Vagina (tissue), 2 donors: Measurements from ENCODE around the gene SVOP.
"Not testable (repeated sequence)": the region's sequence is repeated elsewhere in the genome, so short reads cannot be mapped to it uniquely, and the experiment has no call there.

Experiments
- POLR2A ChIP-seq, 2 donors: fragments of 450-650 bp; IDR thresholded peaks; one replicate each; pipeline ENCODE4 v1.6.1; 2017; ENCODE audit warnings: antibody characterized with exemption in 2 of 2, mild to moderate bottlenecking in 2 of 2, moderate library complexity in 2 of 2
- POLR2AphosphoS5 ChIP-seq, 2 donors: sonication (generic); formaldehyde crosslinking; IDR thresholded peaks; one replicate each; pipeline ENCODE4 v1.9.0; 2017; ENCODE audit warnings: antibody characterized with exemption in 2 of 2, mild to moderate bottlenecking in 2 of 2, low read depth in 1 of 2; ENCODE audit not compliant: insufficient read depth in 1 of 2
- TF ChIP-seq, protein P1 (sequence below), 3 experiments: fragments of 450-650 bp in 2 of 3; fragments of 200-600 bp in 1 of 3; sonication (generic) in 1 of 3; IDR thresholded peaks; one replicate each; pipeline ENCODE4 v1.5.1; 2017 to 2019; ENCODE audit warnings: antibody characterized with exemption in 3 of 3, mild to moderate bottlenecking in 2 of 3, moderate library complexity in 2 of 3

DNA sequence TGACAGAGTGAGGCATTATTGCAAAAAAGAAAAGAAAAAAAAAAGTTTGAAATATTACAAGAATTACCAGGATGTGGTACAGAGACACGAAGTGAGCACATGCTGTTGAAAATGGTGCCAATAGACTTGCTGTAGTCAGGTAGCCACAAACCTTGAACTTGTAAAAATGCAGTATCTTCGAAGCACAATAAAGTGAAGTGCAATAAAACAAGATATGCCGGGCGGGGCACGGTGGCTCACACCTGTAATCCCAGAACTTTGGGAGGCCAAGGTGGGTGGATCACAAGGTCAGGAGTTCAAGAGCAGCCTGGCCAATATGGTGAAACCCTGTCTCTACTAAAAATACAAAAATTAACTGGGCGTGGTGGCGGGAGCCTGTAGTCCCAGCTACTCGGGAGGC, 28.9 kb upstream of the SVOP start:
- TF ChIP-seq, protein P1, sequence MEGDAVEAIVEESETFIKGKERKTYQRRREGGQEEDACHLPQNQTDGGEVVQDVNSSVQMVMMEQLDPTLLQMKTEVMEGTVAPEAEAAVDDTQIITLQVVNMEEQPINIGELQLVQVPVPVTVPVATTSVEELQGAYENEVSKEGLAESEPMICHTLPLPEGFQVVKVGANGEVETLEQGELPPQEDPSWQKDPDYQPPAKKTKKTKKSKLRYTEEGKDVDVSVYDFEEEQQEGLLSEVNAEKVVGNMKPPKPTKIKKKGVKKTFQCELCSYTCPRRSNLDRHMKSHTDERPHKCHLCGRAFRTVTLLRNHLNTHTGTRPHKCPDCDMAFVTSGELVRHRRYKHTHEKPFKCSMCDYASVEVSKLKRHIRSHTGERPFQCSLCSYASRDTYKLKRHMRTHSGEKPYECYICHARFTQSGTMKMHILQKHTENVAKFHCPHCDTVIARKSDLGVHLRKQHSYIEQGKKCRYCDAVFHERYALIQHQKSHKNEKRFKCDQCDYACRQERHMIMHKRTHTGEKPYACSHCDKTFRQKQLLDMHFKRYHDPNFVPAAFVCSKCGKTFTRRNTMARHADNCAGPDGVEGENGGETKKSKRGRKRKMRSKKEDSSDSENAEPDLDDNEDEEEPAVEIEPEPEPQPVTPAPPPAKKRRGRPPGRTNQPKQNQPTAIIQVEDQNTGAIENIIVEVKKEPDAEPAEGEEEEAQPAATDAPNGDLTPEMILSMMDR (IDR thresholded peaks at IDR 0.05) = not testable (repeated sequence)
- not testable (repeated sequence) for TF ChIP-seq POLR2A (IDR thresholded peaks at IDR 0.05); POLR2AphosphoS5 (IDR thresholded peaks at IDR 0.05; ENCODE audit: insufficient read depth in 1 of 2, low read depth in 1 of 2)
